ENCODE results near the gene BTNL2.

DNA sequence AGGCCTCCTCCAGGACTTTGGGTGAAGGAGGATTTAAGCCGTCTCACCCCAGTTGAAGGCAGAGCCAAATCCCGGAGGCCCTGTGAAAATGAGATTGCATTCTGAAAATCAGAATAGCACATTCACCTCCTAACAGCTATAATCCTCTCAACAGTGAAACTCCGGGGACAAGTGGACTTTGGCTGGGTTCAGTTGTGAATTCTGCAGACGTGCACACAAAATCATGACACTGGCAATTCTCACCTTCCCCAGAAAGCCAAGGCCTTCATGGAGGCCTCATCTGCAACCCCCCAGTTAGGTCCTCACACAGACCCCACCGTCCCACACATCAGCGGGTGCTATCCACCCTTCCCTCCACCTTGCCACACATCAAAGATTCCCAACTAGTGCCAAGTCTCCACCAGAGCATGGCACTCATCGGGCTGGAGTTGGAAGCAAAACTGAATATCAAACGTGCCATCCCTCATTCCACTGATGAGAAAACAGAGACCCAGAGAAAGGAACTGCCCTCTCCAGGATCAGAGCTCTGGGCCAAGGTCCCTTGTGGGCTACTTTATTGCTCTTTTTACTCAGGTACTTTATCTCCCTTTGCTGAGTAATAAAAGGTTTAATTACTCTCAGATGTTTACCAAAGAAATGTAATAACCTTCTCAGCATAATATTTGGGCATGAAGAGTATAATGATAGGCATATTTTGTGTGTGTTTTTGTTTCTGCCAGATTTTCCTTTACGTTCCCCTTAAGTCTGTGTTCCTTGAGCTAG lies 4.8 kb upstream of the BTNL2 start:
- TF ChIP-seq, protein P1, sequence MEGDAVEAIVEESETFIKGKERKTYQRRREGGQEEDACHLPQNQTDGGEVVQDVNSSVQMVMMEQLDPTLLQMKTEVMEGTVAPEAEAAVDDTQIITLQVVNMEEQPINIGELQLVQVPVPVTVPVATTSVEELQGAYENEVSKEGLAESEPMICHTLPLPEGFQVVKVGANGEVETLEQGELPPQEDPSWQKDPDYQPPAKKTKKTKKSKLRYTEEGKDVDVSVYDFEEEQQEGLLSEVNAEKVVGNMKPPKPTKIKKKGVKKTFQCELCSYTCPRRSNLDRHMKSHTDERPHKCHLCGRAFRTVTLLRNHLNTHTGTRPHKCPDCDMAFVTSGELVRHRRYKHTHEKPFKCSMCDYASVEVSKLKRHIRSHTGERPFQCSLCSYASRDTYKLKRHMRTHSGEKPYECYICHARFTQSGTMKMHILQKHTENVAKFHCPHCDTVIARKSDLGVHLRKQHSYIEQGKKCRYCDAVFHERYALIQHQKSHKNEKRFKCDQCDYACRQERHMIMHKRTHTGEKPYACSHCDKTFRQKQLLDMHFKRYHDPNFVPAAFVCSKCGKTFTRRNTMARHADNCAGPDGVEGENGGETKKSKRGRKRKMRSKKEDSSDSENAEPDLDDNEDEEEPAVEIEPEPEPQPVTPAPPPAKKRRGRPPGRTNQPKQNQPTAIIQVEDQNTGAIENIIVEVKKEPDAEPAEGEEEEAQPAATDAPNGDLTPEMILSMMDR (conservative IDR thresholded peaks at IDR 0.05; ENCODE audit: low read length): no peak
- TF ChIP-seq EZH2phosphoT487 (IDR thresholded peaks at IDR 0.05; ENCODE audit: borderline replicate concordance): no peak

Data from Loucy (cell line).